Hematopoietic multipotent progenitor cell treated with erythropoietin and hydrocortisone succinate and interleukin-3 and kit ligand, for 6 days (in vitro differentiated cells): ENCODE results near the gene UBTF.

Source experiments
- DNase-seq: peaks from one replicate; pipeline ENCODE4 v3.0.0-alpha.2; 2015

The UBTF gene

GRCh38 chr17:44219616-44220212 is at the start of gene UBTF:
Gene UBTF (minus strand): TSS chr17:44219675. CDS start chr17:44218229, 1,446 bp downstream.
- peak; percentile 72 for DNase-seq

GRCh38 chr17:44268709-44269534 is 49.4 kb upstream of the UBTF start:
- DNase-seq, result no peak

- DNase-seq, result peak; percentile 69
Observed at GRCh38 chr17:44267818-44268490, 48.5 kb upstream of the UBTF start, which contains the start of gene SLC4A1. Gene SLC4A1 (minus strand): TSS chr17:44268135. CDS start chr17:44262866, 5,269 bp downstream.

GRCh38 chr17:44267165-44267455 is 47.6 kb upstream of the UBTF start:
- no peak for DNase-seq

- DNase-seq, result peak; percentile 96
Observed at GRCh38 chr17:44266402-44267164, 47.1 kb upstream of the UBTF start.

GRCh38 chr17:44263345-44263902 is 43.9 kb upstream of the UBTF start:
- DNase-seq, result no peak

- no peak for DNase-seq
Observed at GRCh38 chr17:44262654-44263225, 43.3 kb upstream of the UBTF start.

- DNase-seq, result no peak
Observed at GRCh38 chr17:44260296-44260695, 40.8 kb upstream of the UBTF start.

GRCh38 chr17:44258811-44259351 is 39.4 kb upstream of the UBTF start:
- no peak for DNase-seq

GRCh38 chr17:44257815-44258760 is 38.6 kb upstream of the UBTF start:
- no peak for DNase-seq

- no peak for DNase-seq
Observed at GRCh38 chr17:44256671-44257070, 37.2 kb upstream of the UBTF start.

- DNase-seq, result no peak
Observed at GRCh38 chr17:44255915-44256314, 36.4 kb upstream of the UBTF start.

GRCh38 chr17:44254361-44255095 is 35.1 kb upstream of the UBTF start:
- no peak for DNase-seq

- no peak for DNase-seq
Observed at GRCh38 chr17:44253006-44253405, 33.5 kb upstream of the UBTF start.

GRCh38 chr17:44251062-44251461 is 31.6 kb upstream of the UBTF start:
- no peak for DNase-seq

- DNase-seq, result no peak
Observed at GRCh38 chr17:44249501-44250246, 30.2 kb upstream of the UBTF start.

GRCh38 chr17:44247876-44248736 is 28.6 kb upstream of the UBTF start:
- no peak for DNase-seq

- no peak for DNase-seq
Observed at GRCh38 chr17:44247440-44247841, 28.0 kb upstream of the UBTF start.
